Muscle layer of duodenum (tissue), 2 donors: Measurements from ENCODE around the gene PCSK2.

Experiments
- H3K27ac ChIP-seq: one replicate; pipeline ENCODE4 v1.7.0; 2013; ENCODE audit warnings: mild to moderate bottlenecking, low read length
- H3K27me3 ChIP-seq: one replicate; pipeline ENCODE4 v1.7.0; 2013; ENCODE audit warnings: low read depth, mild to moderate bottlenecking, control low read depth, low read length
- H3K36me3 ChIP-seq, 2 donors: one replicate each; pipeline ENCODE4 v1.7.0; 2013; ENCODE audit warnings: low read length in 2 of 2, control low read depth in 1 of 2, mild to moderate bottlenecking in 1 of 2; ENCODE audit not compliant: insufficient read depth in 2 of 2, control insufficient read depth in 1 of 2
- H3K4me1 ChIP-seq, 2 donors: one replicate each; pipeline ENCODE4 v1.7.0; 2013; ENCODE audit warnings: low read length in 2 of 2, mild to moderate bottlenecking in 2 of 2, control low read depth in 1 of 2, moderate library complexity in 1 of 2; ENCODE audit not compliant: insufficient read depth in 2 of 2, control insufficient read depth in 1 of 2
- H3K4me3 ChIP-seq, 2 donors: one replicate each; pipeline ENCODE4 v1.7.0; 2013; ENCODE audit warnings: low read length in 2 of 2, low read depth in 1 of 2, mild to moderate bottlenecking in 1 of 2
- H3K9me3 ChIP-seq, 2 donors: one replicate each; pipeline ENCODE4 v1.7.0; 2013; ENCODE audit warnings: low read length in 2 of 2, control low read depth in 1 of 2, mild to moderate bottlenecking in 1 of 2; ENCODE audit not compliant: control insufficient read depth in 1 of 2
- donor health status: healthy.

Gene PCSK2

GRCh38 chr20:17500826-17501225, 274.0 kb downstream of the PCSK2 start:
- H3K27ac ChIP-seq, result no peak overlapping the region

GRCh38 chr20:17501701-17502100, 274.9 kb downstream of the PCSK2 start:
- Histone ChIP-seq H3K4me3 (no peak overlapping the region), H3K27me3 (no peaks in the 10 kb centered on the region), H3K27ac (no peak overlapping the region), H3K4me1 (peaks cover 2 to 15% of the 10 kb centered on the region in 2 donors), H3K9me3 (no peaks in the 10 kb centered on the region), H3K36me3 (no peaks in the 10 kb centered on the region)

More at GRCh38 chr20:17500826-17501225, 274.0 kb downstream of the PCSK2 start:
- no peaks in the 10 kb centered on the region for H3K27me3 ChIP-seq
- peaks cover 2 to 15% of the 10 kb centered on the region in 2 donors for H3K4me1 ChIP-seq
- H3K4me3 ChIP-seq, result no peak overlapping the region
- no peaks in the 10 kb centered on the region for H3K36me3 ChIP-seq
- H3K9me3 ChIP-seq, result no peaks in the 10 kb centered on the region

- Histone ChIP-seq H3K4me1 (peaks cover 2 to 15% of the 10 kb centered on the region in 2 donors), H3K36me3 (no peaks in the 10 kb centered on the region), H3K27me3 (no peaks in the 10 kb centered on the region), H3K27ac (no peak overlapping the region), H3K9me3 (no peaks in the 10 kb centered on the region), H3K4me3 (no peak overlapping the region)
Measured at GRCh38 chr20:17502105-17502504, 275.3 kb downstream of the PCSK2 start.

- Histone ChIP-seq H3K36me3 (no peaks in the 10 kb centered on the region), H3K27me3 (no peaks in the 10 kb centered on the region), H3K4me3 (no peak overlapping the region), H3K9me3 (no peaks in the 10 kb centered on the region), H3K4me1 (peaks cover 2 to 10% of the 10 kb centered on the region in 2 donors), H3K27ac (no peak overlapping the region)
Measured at GRCh38 chr20:17503301-17504065, 276.6 kb downstream of the PCSK2 start.

- H3K27ac ChIP-seq, result no peak overlapping the region
- H3K4me1 ChIP-seq, result peaks cover 2 to 10% of the 10 kb centered on the region in 2 donors
- no peaks in the 10 kb centered on the region for H3K9me3 ChIP-seq
- H3K4me3 ChIP-seq, result peak overlapping the region; percentile 60 to 77
- H3K27me3 ChIP-seq, result no peaks in the 10 kb centered on the region
- H3K36me3 ChIP-seq, result no peaks in the 10 kb centered on the region
Measured at GRCh38 chr20:17504066-17504897, 277.4 kb downstream of the PCSK2 start.

- Histone ChIP-seq H3K4me3 (peak overlapping the region; percentile 60 to 77), H3K9me3 (no peaks in the 10 kb centered on the region), H3K27ac (no peak overlapping the region), H3K36me3 (no peaks in the 10 kb centered on the region), H3K4me1 (peaks cover 2 to 10% of the 10 kb centered on the region in 2 donors), H3K27me3 (no peaks in the 10 kb centered on the region)
Measured at GRCh38 chr20:17504898-17505635, 278.2 kb downstream of the PCSK2 start.

- no peak overlapping the region for H3K27ac ChIP-seq
- no peaks in the 10 kb centered on the region for H3K36me3 ChIP-seq
- H3K4me1 ChIP-seq, result peaks cover 2 to 10% of the 10 kb centered on the region in 2 donors
- H3K27me3 ChIP-seq, result no peaks in the 10 kb centered on the region
- H3K4me3 ChIP-seq, result peak overlapping the region; percentile 60 to 77
- no peaks in the 10 kb centered on the region for H3K9me3 ChIP-seq
Measured at GRCh38 chr20:17505636-17506517, 279.0 kb downstream of the PCSK2 start.

GRCh38 chr20:17507032-17507431, 280.2 kb downstream of the PCSK2 start:
- Histone ChIP-seq H3K27me3 (no peaks in the 10 kb centered on the region), H3K9me3 (no peaks in the 10 kb centered on the region), H3K4me3 (no peak overlapping the region), H3K4me1 (peaks cover 2 to 10% of the 10 kb centered on the region in 2 donors), H3K27ac (no peak overlapping the region), H3K36me3 (no peaks in the 10 kb centered on the region)

- Histone ChIP-seq H3K27ac (no peak overlapping the region), H3K36me3 (no peaks in the 10 kb centered on the region), H3K4me3 (no peak overlapping the region), H3K27me3 (no peaks in the 10 kb centered on the region), H3K4me1 (peaks cover 2 to 10% of the 10 kb centered on the region in 2 donors), H3K9me3 (no peaks in the 10 kb centered on the region)
Measured at GRCh38 chr20:17507531-17507930, 280.7 kb downstream of the PCSK2 start.

- Histone ChIP-seq H3K27me3 (no peaks in the 10 kb centered on the region), H3K36me3 (no peaks in the 10 kb centered on the region), H3K4me1 (peaks cover 2 to 10% of the 10 kb centered on the region in 2 donors), H3K27ac (no peak overlapping the region), H3K9me3 (no peaks in the 10 kb centered on the region), H3K4me3 (no peak overlapping the region)
Measured at GRCh38 chr20:17508756-17509155, 281.9 kb downstream of the PCSK2 start.
